K562 (cell line): ENCODE measurements around the gene WWOX. TPM values are rescaled to one million over a fixed set of nuclear protein-coding genes. Genes with fewer than 3 reads are reported as not detected.

Source experiments
- ATAC-seq: fragments of 200-7000 bp; cut with Tn5 transposase; 3 replicates; pipeline ENCODE4 v1.9.1; 2020; ENCODE audit warnings: moderate library complexity
- BruUV-seq: library from RNA; stranded (reverse); fragments of 400-500 nt; replicated peaks from 2 replicates; lab custom pipeline; 2021; lab: Mats Ljungman, UMichigan
- CTCF ChIA-PET: fragments of 300-600 bp; formaldehyde crosslinking; extraction: SDS; loops from one replicate; lab custom pipeline; 2021; ENCODE audit warnings: low intra/inter-chr PET ratio; lab: Yijun Ruan, JAX
- POLR2A ChIA-PET: fragments of 300-600, 350-650 bp; sonication (Branson Sonifier 250); formaldehyde crosslinking; extraction: SDS; loops from one replicate; lab custom pipeline; 2021; ENCODE audit warnings: antibody characterized with exemption, inconsistent platforms; lab: Yijun Ruan, JAX
- DNase-seq, 4 experiments: peaks; one replicate each; pipeline versions ENCODE4 v3.0.0 to v3.0.0-alpha.2; 2011 to 2018; ENCODE audit warnings: low spot score in 3 of 4, mixed read lengths in 3 of 4; ENCODE audit errors: extremely low read depth in 1 of 4
- FAIRE-seq: peaks from 2 replicates; lab custom pipeline; 2011; peaks lifted over from hg19 to GRCh38; lab: Jason Lieb, UNC
- H2AFZ ChIP-seq: 2 replicates; pipeline ENCODE4 v1.6.0; 2011; ENCODE audit warnings: low read depth, low read length, control low read depth, inconsistent platforms
- H3K27ac ChIP-seq: fragments of 200-600 bp; 3 replicates; pipeline ENCODE4 v1.8.0; 2011; ENCODE audit warnings: low read depth, mild to moderate bottlenecking, control low read depth, inconsistent platforms, low read length, moderate library complexity, mixed read lengths; ENCODE audit errors: extremely low read depth
- H3K27me3 ChIP-seq, 2 experiments: fragments of 300-600 bp in 1 of 2; 2 replicates in 1 of 2; 3 replicates in 1 of 2; pipeline versions ENCODE4 v1.6.0 to v1.8.0; 2011; ENCODE audit warnings: inconsistent platforms in 2 of 2, low read length in 2 of 2, mild to moderate bottlenecking in 1 of 2, mixed read lengths in 1 of 2, moderate library complexity in 1 of 2; ENCODE audit not compliant: control insufficient read depth in 2 of 2, insufficient read depth in 2 of 2
- H3K36me3 ChIP-seq: fragments of 300-600 bp; 3 replicates; pipeline ENCODE4 v1.8.0; 2011; ENCODE audit warnings: mild to moderate bottlenecking, low read length, inconsistent platforms; ENCODE audit not compliant: control insufficient read depth, insufficient read depth
- H3K4me1 ChIP-seq, 2 experiments: fragments of 200-600 bp in 1 of 2; replicated peaks in 1 of 2; 2 replicates in 1 of 2; 3 replicates in 1 of 2; pipeline versions ENCODE4 v1.5.1 to v1.8.0; 2011; ENCODE audit warnings: inconsistent platforms in 2 of 2, low read length in 2 of 2, mild to moderate bottlenecking in 1 of 2, mixed read lengths in 1 of 2, moderate library complexity in 1 of 2; ENCODE audit not compliant: control insufficient read depth in 2 of 2, insufficient read depth in 2 of 2
- H3K4me2 ChIP-seq: 2 replicates; pipeline ENCODE4 v1.6.1; 2011; ENCODE audit warnings: low read length, control low read depth, inconsistent platforms, mixed read lengths; ENCODE audit not compliant: insufficient read depth
- H3K4me3 ChIP-seq: fragments of 200-600 bp; sonication (generic), shearing (Covaris generic); 2 replicates; pipeline ENCODE4 v1.5.1; 2016; ENCODE audit warnings: control low read depth, inconsistent platforms
- H3K79me2 ChIP-seq: fragments of 200-600 bp; 3 replicates; pipeline ENCODE4 v1.8.0; 2011; ENCODE audit warnings: low read length, inconsistent platforms; ENCODE audit not compliant: control insufficient read depth, insufficient read depth
- H3K9ac ChIP-seq, 2 experiments: 2 replicates each; pipeline versions ENCODE4 v1.6.0 to v1.6.1; 2011; ENCODE audit warnings: low read depth in 2 of 2, low read length in 2 of 2, control low read depth in 1 of 2, inconsistent platforms in 1 of 2, mild to moderate bottlenecking in 1 of 2, mixed read lengths in 1 of 2; ENCODE audit not compliant: insufficient read depth in 1 of 2
- H3K9me1 ChIP-seq: one replicate; pipeline ENCODE4 v1.6.0; 2011; ENCODE audit warnings: inconsistent platforms, mild to moderate bottlenecking, low read length, moderate library complexity; ENCODE audit not compliant: control insufficient read depth, insufficient read depth
- H3K9me3 ChIP-seq: replicated peaks from 2 replicates; pipeline ENCODE4 v1.5.1; 2011; ENCODE audit warnings: low read depth, low read length, inconsistent platforms; ENCODE audit not compliant: control insufficient read depth, insufficient read depth
- H4K20me1 ChIP-seq: replicated peaks from 2 replicates; pipeline ENCODE4 v1.6.1; 2011; ENCODE audit warnings: low read length, inconsistent platforms, mixed read lengths; ENCODE audit not compliant: control insufficient read depth, insufficient read depth
- GATAD2B ChIP-seq: fragments of 450-650 bp; IDR thresholded peaks from 2 replicates; pipeline ENCODE4 v1.6.1; 2017; ENCODE audit warnings: mild to moderate bottlenecking, borderline replicate concordance
- JUNB ChIP-seq: fragments of 450-650 bp; formaldehyde crosslinking; conservative IDR thresholded peaks from 2 replicates; pipeline ENCODE4 v1.4.0; 2020; ENCODE audit warnings: mild to moderate bottlenecking
- L3MBTL2 ChIP-seq: fragments of 450-650 bp; IDR thresholded peaks from 2 replicates; pipeline ENCODE4 v1.6.1; 2016; ENCODE audit warnings: mild to moderate bottlenecking, moderate library complexity
- LEF1 ChIP-seq: fragments of 450-650 bp; IDR thresholded peaks from 2 replicates; pipeline ENCODE4 v1.6.1; 2016; ENCODE audit warnings: mild to moderate bottlenecking
- MTA1 ChIP-seq: fragments of 450-650 bp; IDR thresholded peaks from 2 replicates; pipeline ENCODE4 v1.6.1; 2017; ENCODE audit warnings: borderline replicate concordance
- RBM39 ChIP-seq: fragments of 200-400 bp; formaldehyde crosslinking; optimal IDR thresholded peaks from 2 replicates; pipeline ENCODE3; 2018; ENCODE audit warnings: low read depth, low read length
- TRIM28 ChIP-seq: fragments of 450-650 bp; IDR thresholded peaks from 2 replicates; pipeline ENCODE4 v1.6.1; 2017
- ZNF212 ChIP-seq: fragments of 450-650 bp; formaldehyde crosslinking; IDR thresholded peaks from 2 replicates; pipeline ENCODE4 v1.4.0; 2020; ENCODE audit warnings: mild to moderate bottlenecking
- ZNF431 ChIP-seq: sonication (generic); formaldehyde crosslinking; IDR thresholded peaks from 2 replicates; pipeline ENCODE4 v1.8.0; 2022; ENCODE audit warnings: mild to moderate bottlenecking, missing genetic modification reagents
- ZNF57 ChIP-seq: fragments of 450-650 bp; formaldehyde crosslinking; IDR thresholded peaks from 2 replicates; pipeline ENCODE4 v1.4.0; 2020; ENCODE audit warnings: mild to moderate bottlenecking, moderate library complexity
- WGBS: fragments of 100-300 bp; shearing (Covaris generic); methylation state at CpG from one replicate; pipeline ENCODE4 v1.1.6; 2016; ENCODE audit warnings: low coverage, mixed read lengths; ENCODE audit not compliant: insufficient coverage; ENCODE audit errors: missing lambda C conversion rate; 5-methylcytosine and 5-hydroxymethylcytosine counted together
- in situ Hi-C: fragments of 300-500 bp; cut with MboI; formaldehyde crosslinking; loops from 4 replicates; pipeline ENCODE4 v1.15.0; 2018; ENCODE audit warnings: inconsistent platforms, mixed read lengths
- intact Hi-C: fragments of 100-400 bp; cut with micrococcal nuclease; formaldehyde crosslinking; loops from 2 replicates; pipeline ENCODE4 v1.14.2; 2022
- polyA plus RNA-seq, 8 experiments: library from polyadenylated mRNA; depleted of rRNA in 4 of 8; stranded (reverse) in 5 of 8; unstranded in 3 of 8; fragments of >200 nt; fragmentation: Nextera tagmentation in 2 of 8; fragmentation: Illumina TruSeq in 1 of 8; extraction: Ambion mirVana in 2 of 8; extraction: Trizol in 1 of 8; gene quantifications; 2 replicates each; pipeline versions ENCODE4 v1.2.1 to v1.2.3, GENCODE V29; 2011 to 2014; ENCODE audit warnings: inconsistent platforms in 1 of 8, missing spikeins in 1 of 8
- total RNA-seq, 7 experiments: library from RNA; depleted of rRNA in 6 of 7; stranded (reverse); fragments of >200 nt in 6 of 7; fragmentation: Illumina TruSeq in 2 of 7; extraction: Trizol in 2 of 7; gene quantifications; 2 replicates each; pipeline versions ENCODE4 v1.2.1 to v1.2.3, GENCODE V29; 2011 to 2021; ENCODE audit warnings: low replicate concordance in 1 of 7
- TF ChIP-seq, protein P1 (sequence below): fragments of 450-650 bp; IDR thresholded peaks from 2 replicates; pipeline ENCODE4 v1.6.1; 2016
- TF ChIP-seq, protein P2 (sequence below): fragments of 450-650 bp; IDR thresholded peaks from 2 replicates; pipeline ENCODE4 v1.6.1; 2016; ENCODE audit warnings: missing biosample characterization, missing genetic modification characterization
- TF ChIP-seq, protein P3 (sequence below): fragments of 250-450 bp; sonication (Bioruptor Pico); IDR thresholded peaks from 2 replicates; pipeline ENCODE4 v1.4.0; 2020; ENCODE audit warnings: borderline replicate concordance

The WWOX gene
- total and polyA plus RNA-seq, 9 of the 15 experiments (the other 6 are each of a cell fraction or from before 2014, with no cell fraction given), result 1.6 to 22.7 (median 8.1) TPM

DNA sequence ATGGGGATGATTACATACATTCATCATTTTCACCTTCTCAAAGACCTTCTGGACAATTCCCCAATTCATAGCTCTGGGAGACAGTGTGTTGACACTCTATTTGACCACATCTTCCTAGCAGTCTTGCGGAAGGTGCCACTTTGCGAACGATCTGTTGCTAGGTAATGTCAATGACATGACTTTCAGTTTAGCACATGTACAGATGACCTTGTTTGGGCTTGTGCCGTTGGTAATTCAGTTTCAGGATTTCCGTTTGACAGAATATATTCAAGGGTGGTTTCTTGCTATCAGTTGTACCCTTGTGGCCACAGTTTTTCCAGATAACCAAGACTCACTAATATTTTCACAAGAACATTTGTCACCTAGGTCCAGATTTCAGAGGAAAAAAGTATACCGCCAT, 478.2 kb downstream of the WWOX start:
- Histone ChIP-seq H3K4me1 (no peaks in the 10 kb centered on the region), H3K9me1 (no peaks in the 10 kb centered on the region), H3K27me3 (peaks cover 0 to 4% of the 10 kb centered on the region in 2 experiments; a peak in 2 of 5 replicates), H4K20me1 (no peaks in the 10 kb centered on the region), H3K4me2 (no peak overlapping the region), H3K9me3 (no peaks in the 10 kb centered on the region), H2AFZ (no peak overlapping the region), H3K36me3 (no peaks in the 10 kb centered on the region), H3K27ac (no peak overlapping the region), H3K4me3 (no peak overlapping the region), H3K79me2 (no peaks in the 10 kb centered on the region), H3K9ac (no peak overlapping the region)
- no TSS peak for BruUV-seq
- DNase-seq (no peak), FAIRE-seq (no peak), ATAC-seq (no peak)
- intact Hi-C loops, result no loop called here
- POLR2A ChIA-PET, result interaction anchor here (0.6 to 1.7 kb wide), 2 partner anchors 10 to 249 kb away, joined by 4 to 5 read pairs; no protein-coding TSS in a partner anchor
- WGBS, result 20% methylated on average over 6 of the region's 6 CpGs
- in situ Hi-C loops, result no loop called here
- CTCF ChIA-PET, result no interaction called here
- TF ChIP-seq JUNB (no peak), TRIM28 (no peak), LEF1 (no peak), ZNF431 (no peak), GATAD2B (no peak), RBM39 (no peak), ZNF57 (CRISPR knock-in tag) (no peak), L3MBTL2 (no peak), MTA1 (no peak), ZNF212 (CRISPR knock-in tag) (no peak)
- TF ChIP-seq, protein P1, sequence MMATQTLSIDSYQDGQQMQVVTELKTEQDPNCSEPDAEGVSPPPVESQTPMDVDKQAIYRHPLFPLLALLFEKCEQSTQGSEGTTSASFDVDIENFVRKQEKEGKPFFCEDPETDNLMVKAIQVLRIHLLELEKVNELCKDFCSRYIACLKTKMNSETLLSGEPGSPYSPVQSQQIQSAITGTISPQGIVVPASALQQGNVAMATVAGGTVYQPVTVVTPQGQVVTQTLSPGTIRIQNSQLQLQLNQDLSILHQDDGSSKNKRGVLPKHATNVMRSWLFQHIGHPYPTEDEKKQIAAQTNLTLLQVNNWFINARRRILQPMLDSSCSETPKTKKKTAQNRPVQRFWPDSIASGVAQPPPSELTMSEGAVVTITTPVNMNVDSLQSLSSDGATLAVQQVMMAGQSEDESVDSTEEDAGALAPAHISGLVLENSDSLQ, result no peak
- TF ChIP-seq, protein P2, sequence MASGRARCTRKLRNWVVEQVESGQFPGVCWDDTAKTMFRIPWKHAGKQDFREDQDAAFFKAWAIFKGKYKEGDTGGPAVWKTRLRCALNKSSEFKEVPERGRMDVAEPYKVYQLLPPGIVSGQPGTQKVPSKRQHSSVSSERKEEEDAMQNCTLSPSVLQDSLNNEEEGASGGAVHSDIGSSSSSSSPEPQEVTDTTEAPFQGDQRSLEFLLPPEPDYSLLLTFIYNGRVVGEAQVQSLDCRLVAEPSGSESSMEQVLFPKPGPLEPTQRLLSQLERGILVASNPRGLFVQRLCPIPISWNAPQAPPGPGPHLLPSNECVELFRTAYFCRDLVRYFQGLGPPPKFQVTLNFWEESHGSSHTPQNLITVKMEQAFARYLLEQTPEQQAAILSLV, result no peak
- TF ChIP-seq, protein P3, sequence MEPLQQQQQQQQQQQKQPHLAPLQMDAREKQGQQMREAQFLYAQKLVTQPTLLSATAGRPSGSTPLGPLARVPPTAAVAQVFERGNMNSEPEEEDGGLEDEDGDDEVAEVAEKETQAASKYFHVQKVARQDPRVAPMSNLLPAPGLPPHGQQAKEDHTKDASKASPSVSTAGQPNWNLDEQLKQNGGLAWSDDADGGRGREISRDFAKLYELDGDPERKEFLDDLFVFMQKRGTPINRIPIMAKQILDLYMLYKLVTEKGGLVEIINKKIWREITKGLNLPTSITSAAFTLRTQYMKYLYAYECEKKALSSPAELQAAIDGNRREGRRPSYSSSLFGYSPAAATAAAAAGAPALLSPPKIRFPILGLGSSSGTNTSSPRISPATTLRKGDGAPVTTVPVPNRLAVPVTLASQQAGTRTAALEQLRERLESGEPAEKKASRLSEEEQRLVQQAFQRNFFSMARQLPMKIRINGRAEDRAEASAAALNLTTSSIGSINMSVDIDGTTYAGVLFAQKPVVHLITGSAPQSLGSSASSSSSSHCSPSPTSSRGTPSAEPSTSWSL (CRISPR knock-in tag), result no peak
